ENCODE measurements around the gene KNDC1. TPM values are rescaled to one million over a fixed set of nuclear protein-coding genes. Genes with fewer than 3 reads are reported as not detected.
"Not testable (repeated sequence)": the region's sequence is repeated elsewhere in the genome, so short reads cannot be mapped to it uniquely, and the experiment has no call there.

The KNDC1 gene
- polyA plus RNA-seq, 1 donor from 2014 or later = 4.3 TPM

DNA sequence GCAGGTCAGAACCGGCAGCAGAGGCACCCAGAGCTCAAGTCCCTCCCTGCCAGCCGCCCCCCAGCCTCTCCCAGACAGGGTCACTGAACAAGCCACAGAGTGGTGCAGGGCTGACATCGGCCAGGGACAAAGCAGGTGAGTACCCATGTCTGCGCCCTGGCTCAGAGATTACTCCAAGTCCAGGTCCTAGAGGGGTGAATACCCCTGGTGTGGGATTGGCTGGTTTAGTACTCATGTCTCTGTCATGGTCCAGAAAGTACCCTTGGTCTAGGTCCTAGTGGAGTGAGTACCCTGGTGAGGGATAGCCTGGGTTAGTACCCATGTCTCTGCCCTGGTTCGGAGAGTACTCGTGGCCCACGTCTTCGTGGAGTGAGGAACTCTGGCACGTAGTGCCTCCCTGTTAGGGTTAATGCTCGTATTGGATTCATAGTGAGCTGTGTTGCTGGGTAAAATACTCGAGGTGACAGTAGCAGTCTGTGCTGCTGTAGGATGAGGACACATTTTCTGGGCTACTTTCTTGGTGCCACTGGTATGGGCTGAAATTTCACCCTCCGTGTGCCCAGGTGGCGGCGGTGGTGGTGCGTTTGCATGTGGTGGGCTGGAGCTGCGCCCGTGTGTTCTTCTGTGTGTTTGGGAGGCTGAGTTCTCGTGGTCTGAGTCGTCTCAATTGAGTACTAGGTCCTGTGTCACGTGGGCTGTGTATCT, 25.5 kb upstream of the KNDC1 start:
- H3K9ac ChIP-seq (ENCODE audit: low read length) = no peak overlapping the region
- no peaks in the 10 kb centered on the region for H3K9me2 ChIP-seq (ENCODE audit: insufficient read depth, low read length)
- no peaks in the 10 kb centered on the region for H3K27me3 ChIP-seq (ENCODE audit: insufficient read depth, low read depth, low read length)
- H3K36me3 ChIP-seq (ENCODE audit: insufficient read depth, low read length) = no peaks in the 10 kb centered on the region
- H3F3A ChIP-seq (ENCODE audit: insufficient read depth, low read length, poor library complexity, severe bottlenecking) = no peaks in the 10 kb centered on the region
- no peaks in the 10 kb centered on the region for H4K20me1 ChIP-seq (ENCODE audit: insufficient read depth)
- no peak overlapping the region for H2AFZ ChIP-seq (ENCODE audit: low read depth, low read length)
- no peaks in the 10 kb centered on the region for H3K79me2 ChIP-seq (replicated peaks; ENCODE audit: insufficient read depth, low read length)
- H3K4me3 ChIP-seq (ENCODE audit: low read length) = no peak overlapping the region
- no peak overlapping the region for H3K27ac ChIP-seq (ENCODE audit: low read length)
- no peaks in the 10 kb centered on the region for H3K9me3 ChIP-seq (ENCODE audit: low read length)
- H3K4me2 ChIP-seq (ENCODE audit: low read length) = no peak overlapping the region
- no peak for TF ChIP-seq RAD21 (conservative IDR thresholded peaks at IDR 0.05)

DNA sequence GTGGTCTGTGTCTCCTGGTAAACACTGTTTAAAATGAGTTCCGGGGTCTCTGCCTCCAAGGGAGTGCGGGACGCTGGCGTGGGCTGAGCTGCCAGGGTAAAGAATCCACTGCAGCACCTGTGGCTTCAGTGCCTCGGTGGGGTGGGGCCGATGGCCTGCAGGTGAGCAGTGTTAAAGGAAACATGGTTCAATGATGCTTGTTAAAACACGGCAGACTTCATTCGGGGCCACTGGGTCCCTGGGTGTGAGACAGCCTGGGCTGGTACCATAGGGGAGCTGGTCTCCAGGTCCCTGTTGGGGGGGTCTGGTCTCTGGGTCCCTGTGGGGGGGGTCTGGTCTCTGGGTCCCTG, 24.9 kb upstream of the KNDC1 start:
- Histone ChIP-seq H3K27ac (ENCODE audit: low read length) (no peak overlapping the region), H3K4me2 (ENCODE audit: low read length) (no peak overlapping the region), H3K9me2 (ENCODE audit: insufficient read depth, low read length) (no peaks in the 10 kb centered on the region), H3K27me3 (ENCODE audit: insufficient read depth, low read depth, low read length) (no peaks in the 10 kb centered on the region), H3F3A (ENCODE audit: insufficient read depth, low read length, poor library complexity, severe bottlenecking) (no peaks in the 10 kb centered on the region), H3K9me3 (ENCODE audit: low read length) (no peaks in the 10 kb centered on the region), H2AFZ (ENCODE audit: low read depth, low read length) (no peak overlapping the region), H3K79me2 (replicated peaks; ENCODE audit: insufficient read depth, low read length) (no peaks in the 10 kb centered on the region), H3K4me3 (ENCODE audit: low read length) (no peak overlapping the region), H3K9ac (ENCODE audit: low read length) (no peak overlapping the region), H3K36me3 (ENCODE audit: insufficient read depth, low read length) (no peaks in the 10 kb centered on the region), H4K20me1 (ENCODE audit: insufficient read depth) (no peaks in the 10 kb centered on the region)
- TF ChIP-seq EZH2 (IDR thresholded peaks at IDR 0.05; ENCODE audit: borderline replicate concordance, insufficient read depth, low read length, poor library complexity, severe bottlenecking) (no peak), RAD21 (conservative IDR thresholded peaks at IDR 0.05) (no peak)

DNA sequence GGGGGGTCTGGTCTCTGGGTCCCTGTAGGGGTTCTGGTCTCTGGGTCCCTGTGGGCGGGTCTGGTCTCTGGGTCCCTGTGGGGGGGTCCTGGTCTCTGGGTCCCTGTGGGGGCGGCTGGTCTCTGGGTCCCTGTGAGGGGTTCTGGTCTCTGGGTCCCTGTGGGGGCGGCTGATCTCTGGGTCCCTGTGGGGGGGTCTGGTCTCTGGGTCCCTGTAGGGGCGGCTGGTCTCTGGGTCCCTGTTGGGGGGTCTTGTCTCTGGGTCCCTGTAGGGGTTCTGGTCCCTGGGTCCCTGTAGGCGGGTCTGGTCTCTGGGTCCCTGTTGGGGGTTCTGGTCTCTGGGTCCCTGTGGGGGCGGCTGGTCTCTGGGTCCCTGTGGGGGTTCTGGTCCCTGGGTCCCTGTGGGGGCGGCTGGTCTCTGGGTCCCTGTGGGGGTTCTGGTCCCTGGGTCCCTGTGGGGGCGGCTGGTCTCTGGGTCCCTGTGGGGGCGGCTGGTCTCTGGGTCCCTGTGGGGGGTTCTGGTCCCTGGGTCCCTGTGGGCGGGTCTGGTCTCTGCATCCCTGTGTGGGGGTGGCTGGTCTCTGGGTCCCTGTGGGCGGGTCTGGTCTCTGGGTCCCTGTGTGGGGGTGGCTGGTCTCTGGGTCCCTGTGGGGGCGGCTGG, 22.4 kb upstream of the KNDC1 start:
- not testable (repeated sequence) for H3K27me3 ChIP-seq (ENCODE audit: insufficient read depth, low read depth, low read length); H3K4me3 ChIP-seq (ENCODE audit: low read length); H3K79me2 ChIP-seq (replicated peaks; ENCODE audit: insufficient read depth, low read length); H3K36me3 ChIP-seq (ENCODE audit: insufficient read depth, low read length); H3K4me2 ChIP-seq (ENCODE audit: low read length); H4K20me1 ChIP-seq (ENCODE audit: insufficient read depth); H3F3A ChIP-seq (ENCODE audit: insufficient read depth, low read length, poor library complexity, severe bottlenecking); H2AFZ ChIP-seq (ENCODE audit: low read depth, low read length); H3K9ac ChIP-seq (ENCODE audit: low read length); H3K9me2 ChIP-seq (ENCODE audit: insufficient read depth, low read length); H3K27ac ChIP-seq (ENCODE audit: low read length); H3K9me3 ChIP-seq (ENCODE audit: low read length)

DNA sequence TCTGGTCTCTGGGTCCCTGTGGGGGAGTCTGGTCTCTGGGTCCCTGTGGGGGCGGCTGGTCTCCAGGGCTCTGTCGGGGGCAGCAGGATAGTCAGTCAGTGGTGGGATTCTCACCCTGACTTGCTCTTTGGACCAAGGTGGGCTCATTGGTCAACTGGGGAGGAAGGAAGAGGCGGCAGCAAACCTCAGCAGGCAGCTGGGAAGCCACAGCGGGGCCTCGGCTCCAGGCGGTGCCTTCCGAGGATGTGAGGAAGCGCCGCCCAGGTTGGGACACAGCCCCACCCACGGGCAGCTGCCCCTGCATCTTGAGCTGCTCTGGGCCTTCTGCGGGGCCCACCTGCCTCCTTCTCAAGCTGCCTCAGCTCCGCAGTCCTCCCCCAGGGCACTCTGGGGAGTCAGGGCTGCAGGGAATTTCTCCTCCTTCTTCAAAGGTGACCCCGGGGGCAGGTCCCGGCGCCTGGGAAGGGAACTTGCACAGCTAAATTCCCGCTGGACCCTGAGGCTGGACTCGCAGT, 20.4 kb upstream of the KNDC1 start:
- no peak overlapping the region for H3K4me2 ChIP-seq (ENCODE audit: low read length)
- H3K27me3 ChIP-seq (ENCODE audit: insufficient read depth, low read depth, low read length) = no peaks in the 10 kb centered on the region
- H3K27ac ChIP-seq (ENCODE audit: low read length) = no peak overlapping the region
- H2AFZ ChIP-seq (ENCODE audit: low read depth, low read length) = no peak overlapping the region
- no peak overlapping the region for H3K4me3 ChIP-seq (ENCODE audit: low read length)
- no peak for TF ChIP-seq EP300 (conservative IDR thresholded peaks at IDR 0.05; ENCODE audit: poor library complexity, severe bottlenecking)
- TF ChIP-seq POLR2AphosphoS5 (IDR thresholded peaks at IDR 0.05) = no peak
- TF ChIP-seq RAD21 (conservative IDR thresholded peaks at IDR 0.05) = no peak
- TF ChIP-seq, protein P1, sequence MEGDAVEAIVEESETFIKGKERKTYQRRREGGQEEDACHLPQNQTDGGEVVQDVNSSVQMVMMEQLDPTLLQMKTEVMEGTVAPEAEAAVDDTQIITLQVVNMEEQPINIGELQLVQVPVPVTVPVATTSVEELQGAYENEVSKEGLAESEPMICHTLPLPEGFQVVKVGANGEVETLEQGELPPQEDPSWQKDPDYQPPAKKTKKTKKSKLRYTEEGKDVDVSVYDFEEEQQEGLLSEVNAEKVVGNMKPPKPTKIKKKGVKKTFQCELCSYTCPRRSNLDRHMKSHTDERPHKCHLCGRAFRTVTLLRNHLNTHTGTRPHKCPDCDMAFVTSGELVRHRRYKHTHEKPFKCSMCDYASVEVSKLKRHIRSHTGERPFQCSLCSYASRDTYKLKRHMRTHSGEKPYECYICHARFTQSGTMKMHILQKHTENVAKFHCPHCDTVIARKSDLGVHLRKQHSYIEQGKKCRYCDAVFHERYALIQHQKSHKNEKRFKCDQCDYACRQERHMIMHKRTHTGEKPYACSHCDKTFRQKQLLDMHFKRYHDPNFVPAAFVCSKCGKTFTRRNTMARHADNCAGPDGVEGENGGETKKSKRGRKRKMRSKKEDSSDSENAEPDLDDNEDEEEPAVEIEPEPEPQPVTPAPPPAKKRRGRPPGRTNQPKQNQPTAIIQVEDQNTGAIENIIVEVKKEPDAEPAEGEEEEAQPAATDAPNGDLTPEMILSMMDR (IDR thresholded peaks at IDR 0.05; ENCODE audit: poor library complexity, severe bottlenecking) = no peak
- no peak for TF ChIP-seq EZH2 (IDR thresholded peaks at IDR 0.05; ENCODE audit: borderline replicate concordance, insufficient read depth, low read length, poor library complexity, severe bottlenecking)
- no peak for TF ChIP-seq MXI1 (conservative IDR thresholded peaks at IDR 0.05; ENCODE audit: poor library complexity, severe bottlenecking)
- TF ChIP-seq, protein P2, sequence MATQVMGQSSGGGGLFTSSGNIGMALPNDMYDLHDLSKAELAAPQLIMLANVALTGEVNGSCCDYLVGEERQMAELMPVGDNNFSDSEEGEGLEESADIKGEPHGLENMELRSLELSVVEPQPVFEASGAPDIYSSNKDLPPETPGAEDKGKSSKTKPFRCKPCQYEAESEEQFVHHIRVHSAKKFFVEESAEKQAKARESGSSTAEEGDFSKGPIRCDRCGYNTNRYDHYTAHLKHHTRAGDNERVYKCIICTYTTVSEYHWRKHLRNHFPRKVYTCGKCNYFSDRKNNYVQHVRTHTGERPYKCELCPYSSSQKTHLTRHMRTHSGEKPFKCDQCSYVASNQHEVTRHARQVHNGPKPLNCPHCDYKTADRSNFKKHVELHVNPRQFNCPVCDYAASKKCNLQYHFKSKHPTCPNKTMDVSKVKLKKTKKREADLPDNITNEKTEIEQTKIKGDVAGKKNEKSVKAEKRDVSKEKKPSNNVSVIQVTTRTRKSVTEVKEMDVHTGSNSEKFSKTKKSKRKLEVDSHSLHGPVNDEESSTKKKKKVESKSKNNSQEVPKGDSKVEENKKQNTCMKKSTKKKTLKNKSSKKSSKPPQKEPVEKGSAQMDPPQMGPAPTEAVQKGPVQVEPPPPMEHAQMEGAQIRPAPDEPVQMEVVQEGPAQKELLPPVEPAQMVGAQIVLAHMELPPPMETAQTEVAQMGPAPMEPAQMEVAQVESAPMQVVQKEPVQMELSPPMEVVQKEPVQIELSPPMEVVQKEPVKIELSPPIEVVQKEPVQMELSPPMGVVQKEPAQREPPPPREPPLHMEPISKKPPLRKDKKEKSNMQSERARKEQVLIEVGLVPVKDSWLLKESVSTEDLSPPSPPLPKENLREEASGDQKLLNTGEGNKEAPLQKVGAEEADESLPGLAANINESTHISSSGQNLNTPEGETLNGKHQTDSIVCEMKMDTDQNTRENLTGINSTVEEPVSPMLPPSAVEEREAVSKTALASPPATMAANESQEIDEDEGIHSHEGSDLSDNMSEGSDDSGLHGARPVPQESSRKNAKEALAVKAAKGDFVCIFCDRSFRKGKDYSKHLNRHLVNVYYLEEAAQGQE (IDR thresholded peaks at IDR 0.05; ENCODE audit: borderline replicate concordance) = no peak
- TF ChIP-seq TAF1 (IDR thresholded peaks at IDR 0.05; ENCODE audit: low read depth) = no peak
- no peaks in the 10 kb centered on the region for H3K79me2 ChIP-seq (replicated peaks; ENCODE audit: insufficient read depth, low read length)
- no peaks in the 10 kb centered on the region for H3K9me3 ChIP-seq (ENCODE audit: low read length)
- H3K36me3 ChIP-seq (ENCODE audit: insufficient read depth, low read length) = no peaks in the 10 kb centered on the region
- H3K9ac ChIP-seq (ENCODE audit: low read length) = no peak overlapping the region
- H3F3A ChIP-seq (ENCODE audit: insufficient read depth, low read length, poor library complexity, severe bottlenecking) = no peaks in the 10 kb centered on the region
- no peaks in the 10 kb centered on the region for H4K20me1 ChIP-seq (ENCODE audit: insufficient read depth)
- no peaks in the 10 kb centered on the region for H3K9me2 ChIP-seq (ENCODE audit: insufficient read depth, low read length)
